AML-193 (cell line): ENCODE results near the gene KRT28.
"Not testable (repeated sequence)": the region's sequence is repeated elsewhere in the genome, so short reads cannot be mapped to it uniquely, and the experiment has no call there.

Experiments
- DNase-seq, 2 experiments: peaks; one replicate each; lab custom pipeline; 2025; lab: John Stamatoyannopoulos, UW

The KRT28 gene

DNA sequence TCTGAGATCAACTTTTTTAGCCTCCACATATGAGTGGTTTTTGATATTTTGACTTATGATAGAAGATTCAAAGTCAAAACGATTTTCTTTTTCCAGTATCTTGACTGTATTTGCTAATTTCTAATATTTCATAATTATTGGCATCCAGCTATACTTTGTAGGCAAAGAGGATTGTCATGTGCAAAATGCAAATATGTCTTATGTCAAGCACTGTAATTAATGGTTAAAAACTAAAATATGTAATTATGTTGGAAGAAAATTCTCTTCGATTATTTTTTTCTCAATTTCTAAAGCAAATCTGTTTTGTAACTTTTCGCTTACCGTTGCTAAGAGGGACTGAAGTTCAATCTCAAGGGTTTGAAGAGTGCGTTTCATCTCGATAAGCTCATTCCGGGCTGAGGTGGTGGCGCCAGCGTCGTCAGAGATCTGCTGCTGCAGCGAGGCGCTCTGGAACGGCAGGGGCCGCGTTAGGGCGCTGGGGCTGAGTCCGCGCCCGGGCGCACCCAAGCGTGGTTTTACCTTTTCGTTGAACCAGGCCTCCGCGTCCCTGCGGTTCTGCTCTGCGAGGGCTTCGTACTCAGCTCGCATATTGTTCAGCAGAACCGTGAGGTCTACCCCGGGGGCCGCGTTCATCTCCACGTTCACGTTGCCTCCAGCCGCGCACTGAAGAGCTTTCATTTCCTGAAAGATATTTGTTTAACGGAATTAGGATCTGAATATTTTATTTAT is 20.4 kb downstream of the KRT28 start:
- DNase-seq, result no peak

DNA sequence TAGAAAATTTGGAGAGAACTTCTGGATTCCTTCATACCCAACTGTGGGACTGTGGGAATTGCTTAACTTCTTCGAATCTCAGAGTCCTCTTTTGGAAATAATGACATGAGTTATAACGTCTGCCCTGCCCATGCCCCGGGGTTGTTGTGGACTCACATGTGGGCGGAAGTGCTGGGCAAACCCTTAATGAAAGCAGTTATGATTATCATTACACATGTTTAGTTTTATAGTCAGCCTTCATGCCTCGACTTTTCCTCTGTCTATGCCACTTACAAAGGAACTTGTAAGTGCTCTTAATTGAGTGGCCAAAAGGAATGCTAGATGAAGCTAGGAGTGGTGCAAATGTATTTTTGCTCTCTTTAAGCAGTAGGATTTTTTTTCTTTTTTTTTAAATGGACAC is 21.3 kb downstream of the KRT28 start:
- no peak for DNase-seq

DNA sequence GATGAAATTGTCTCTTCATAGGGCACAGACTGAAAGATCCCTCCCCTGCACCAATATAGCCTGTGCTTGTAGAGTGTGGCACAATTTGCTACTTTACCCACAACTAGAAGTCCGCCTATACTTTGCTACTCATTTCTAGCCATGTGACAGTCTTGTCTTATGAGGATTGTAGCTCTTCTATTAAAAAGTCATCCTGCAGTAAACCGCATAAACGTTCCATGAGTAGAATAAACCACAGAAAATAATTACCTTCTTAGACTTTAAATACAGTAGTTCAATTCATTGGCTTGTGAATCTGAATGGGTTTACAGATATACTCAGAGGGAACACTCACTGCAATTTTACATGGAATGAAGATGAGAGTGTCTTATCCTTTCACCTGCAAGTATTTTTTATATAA is 21.8 kb downstream of the KRT28 start:
- no peak for DNase-seq

DNA sequence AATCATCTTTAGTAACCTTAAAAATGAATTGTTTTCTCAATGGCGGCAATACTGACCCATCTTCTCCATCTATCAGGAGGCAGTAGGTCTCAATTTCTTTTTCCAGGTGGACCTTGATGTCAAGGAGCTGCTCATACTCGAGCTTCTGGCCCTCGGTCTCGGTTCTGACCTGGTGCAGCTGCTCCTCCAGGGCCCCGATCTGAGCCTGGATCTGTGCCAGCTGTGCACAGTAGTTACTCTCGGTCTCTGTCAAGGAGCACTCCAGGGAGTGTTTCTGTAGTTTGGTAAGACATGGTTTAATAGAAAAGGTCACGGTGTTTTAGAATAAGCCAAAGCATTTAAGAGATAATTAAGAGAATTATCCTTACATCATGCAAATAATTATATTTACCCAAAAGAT is 22.3 kb downstream of the KRT28 start:
- DNase-seq, result no peak

DNA sequence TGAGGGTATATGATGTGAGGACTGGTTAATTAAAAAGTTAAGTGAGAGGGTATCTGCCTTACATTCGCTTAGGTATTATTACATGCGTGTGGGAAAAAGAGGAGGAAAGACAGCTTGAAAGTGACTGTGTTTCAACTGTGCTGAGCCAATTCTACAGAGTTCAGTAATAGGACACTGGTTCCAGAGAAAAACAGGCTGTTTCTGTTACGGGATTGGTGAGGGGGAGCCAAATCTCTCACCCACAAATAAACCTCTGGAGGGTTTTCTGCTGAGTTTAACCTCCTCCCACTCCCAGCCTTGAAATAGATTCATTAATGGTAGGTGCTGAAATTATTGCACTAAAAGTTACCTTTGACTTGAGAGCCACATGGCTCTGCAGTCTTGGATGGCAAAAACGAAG is 23.8 kb downstream of the KRT28 start:
- no peak for DNase-seq

DNA sequence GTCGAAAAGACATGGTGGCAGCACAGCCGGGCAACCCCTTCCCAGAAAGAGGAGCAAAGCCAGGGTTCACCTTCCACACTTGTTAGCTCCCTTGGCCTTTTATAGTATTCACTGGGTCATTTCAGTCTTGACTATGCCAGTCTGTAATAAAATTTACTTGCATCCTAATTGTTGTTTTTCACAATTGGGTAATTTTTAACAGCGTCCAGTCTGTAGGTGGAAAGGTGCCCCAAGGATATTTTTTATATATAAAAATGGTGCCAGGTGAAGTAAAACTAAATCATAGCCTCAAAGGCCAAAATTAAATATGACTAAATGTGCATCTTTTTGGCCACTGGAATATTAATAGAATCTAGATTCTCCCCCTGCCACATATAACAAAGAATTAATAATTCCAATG is 27.7 kb downstream of the KRT28 start, which contains the start of gene KRT26:
KRT26 (minus strand) TSS at position 101 of the 400 bp plus-strand sequence; CDS start at position 13, 88 bp downstream.
- no peak for DNase-seq

DNA sequence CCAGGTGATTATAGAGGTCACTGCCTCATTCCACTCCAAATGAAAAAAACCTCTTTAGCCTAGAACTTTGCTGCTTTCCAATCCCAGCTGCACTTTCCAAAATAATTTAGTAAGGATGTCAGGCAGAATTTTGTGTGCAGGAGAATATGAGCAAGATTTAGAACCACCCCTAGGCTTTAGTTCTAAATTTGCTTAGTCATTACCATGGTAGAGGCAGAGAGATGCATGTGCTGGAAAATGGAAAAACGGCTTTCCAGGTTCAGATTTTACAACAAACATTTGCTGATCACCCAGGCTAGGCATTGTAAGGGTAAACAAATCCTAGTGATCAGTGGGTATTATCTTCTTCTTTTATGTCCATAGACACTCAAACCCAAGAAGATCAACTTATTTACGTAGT is 34.1 kb downstream of the KRT28 start:
- no peak for DNase-seq

DNA sequence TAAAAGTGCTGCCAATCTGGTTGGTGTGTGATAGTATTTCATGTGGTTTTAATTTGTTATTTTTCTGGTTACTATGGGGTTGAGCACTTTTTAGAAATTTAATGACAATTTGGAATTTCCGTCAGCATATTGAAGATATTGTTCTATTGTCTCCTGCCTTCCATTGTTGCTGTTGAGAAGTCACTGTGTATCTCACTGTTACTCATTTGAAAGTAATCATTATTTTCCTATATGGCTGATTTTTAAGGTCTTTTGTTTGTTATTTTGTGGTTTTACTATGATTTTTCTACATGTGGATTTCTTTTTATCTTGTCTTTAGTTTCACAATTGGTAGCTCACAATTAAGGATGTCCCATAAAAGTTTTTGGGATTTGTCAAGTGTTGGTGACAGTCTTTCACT is 36.0 kb downstream of the KRT28 start:
- no peak for DNase-seq

DNA sequence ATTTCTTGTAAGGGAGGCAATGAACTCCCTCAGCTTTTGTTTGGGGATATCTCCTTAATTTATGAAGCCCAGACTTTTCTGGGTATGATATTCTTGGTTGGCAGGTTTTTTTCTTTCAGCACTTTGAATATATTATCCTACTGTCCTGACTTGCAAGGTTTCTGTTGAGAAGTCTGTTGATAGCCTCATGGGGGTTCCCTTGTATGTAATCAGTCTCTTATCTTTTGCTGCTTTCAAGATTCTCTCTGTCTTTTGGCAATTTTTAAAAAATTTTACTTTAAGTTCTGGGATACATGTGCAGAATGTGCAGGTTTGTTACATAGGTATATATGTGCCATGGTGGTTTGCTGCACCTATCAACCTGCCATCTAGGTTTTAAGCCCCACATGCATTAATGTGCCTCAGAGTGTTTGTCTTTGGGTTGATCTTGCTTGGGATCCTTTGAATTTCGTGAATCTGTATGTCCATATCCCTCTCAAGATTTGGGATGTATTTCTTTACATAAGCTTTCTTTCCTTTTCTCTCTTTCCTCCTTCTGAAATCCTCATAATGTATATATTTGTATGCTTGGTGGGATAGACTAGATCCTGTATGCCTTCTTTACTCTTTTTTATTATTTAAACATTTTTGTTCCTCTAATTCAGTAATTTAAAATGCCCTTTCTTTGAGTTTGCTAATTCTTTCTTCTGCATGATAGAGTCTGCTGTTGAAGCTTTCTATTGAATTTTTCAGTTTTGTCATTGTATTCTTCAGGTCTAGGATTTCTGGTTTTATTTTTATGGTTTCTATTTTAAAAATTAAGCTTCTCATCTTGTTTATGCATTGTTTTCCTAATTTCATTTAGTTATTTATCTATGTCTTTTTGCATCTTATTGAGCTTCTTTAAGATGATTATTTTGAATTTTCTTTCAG is 39.4 kb downstream of the KRT28 start:
- no peak for DNase-seq

DNA sequence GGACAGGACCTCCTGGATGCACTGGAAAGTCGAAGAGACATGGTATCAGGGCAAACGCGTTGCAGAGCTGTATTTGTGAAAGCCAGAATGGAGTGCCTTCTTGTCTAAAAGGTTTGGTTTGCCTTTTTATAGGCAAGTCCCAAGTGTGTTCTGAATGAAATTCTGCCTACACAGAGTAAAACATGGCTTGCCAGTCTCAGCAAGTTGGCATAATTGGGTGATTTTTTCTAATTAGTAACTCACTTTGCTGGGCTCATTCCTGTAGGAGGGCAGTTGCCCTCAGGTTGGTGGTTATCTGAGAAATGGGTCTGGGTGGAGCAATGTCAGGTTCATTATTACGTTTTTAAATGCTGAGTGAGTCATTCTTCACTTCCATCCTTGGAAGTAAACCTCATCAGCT is 44.5 kb downstream of the KRT28 start, which contains the start of gene KRT25:
KRT25 (minus strand) TSS at position 101 of the 400 bp plus-strand sequence; CDS start at position 41, 60 bp downstream.
- DNase-seq, result no peak

DNA sequence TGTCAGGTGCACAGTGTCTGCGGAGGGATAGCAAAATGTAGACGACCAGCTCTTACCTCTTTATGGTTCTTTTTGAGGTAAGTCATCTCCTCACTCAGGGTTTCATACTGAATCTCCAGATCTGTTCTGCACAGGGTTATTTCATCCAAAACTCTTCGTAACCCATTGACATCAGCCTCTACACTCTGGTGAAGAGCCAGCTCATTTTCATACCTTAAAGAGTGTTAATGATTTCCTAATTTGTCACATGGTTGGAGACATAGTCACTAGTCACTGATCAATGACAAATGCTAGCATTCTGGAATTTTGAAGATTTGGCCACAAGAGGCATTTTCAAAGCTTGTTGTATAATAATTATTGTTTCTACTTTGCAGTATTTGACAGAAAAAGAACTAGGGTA is 46.0 kb downstream of the KRT28 start:
- DNase-seq, result no peak

DNA sequence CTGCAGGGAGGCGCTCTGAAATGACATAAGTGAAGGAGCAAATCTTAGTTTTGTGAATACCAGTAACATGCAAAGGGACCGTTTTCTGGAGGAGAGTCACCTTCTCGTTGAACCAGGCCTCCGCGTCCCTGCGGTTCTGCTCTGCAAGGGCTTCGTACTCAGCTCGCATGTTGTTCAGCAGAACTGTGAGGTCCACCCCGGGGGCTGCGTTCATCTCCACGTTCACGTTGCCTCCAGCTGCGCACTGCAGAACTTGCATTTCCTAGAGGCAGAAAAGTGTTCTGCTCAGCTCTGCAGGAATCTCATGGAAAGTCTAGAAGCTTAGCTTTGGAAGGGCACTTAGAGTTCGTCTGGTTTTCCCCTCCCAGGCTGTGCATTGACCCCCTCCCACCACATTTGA is 48.7 kb downstream of the KRT28 start:
- no peak for DNase-seq

DNA sequence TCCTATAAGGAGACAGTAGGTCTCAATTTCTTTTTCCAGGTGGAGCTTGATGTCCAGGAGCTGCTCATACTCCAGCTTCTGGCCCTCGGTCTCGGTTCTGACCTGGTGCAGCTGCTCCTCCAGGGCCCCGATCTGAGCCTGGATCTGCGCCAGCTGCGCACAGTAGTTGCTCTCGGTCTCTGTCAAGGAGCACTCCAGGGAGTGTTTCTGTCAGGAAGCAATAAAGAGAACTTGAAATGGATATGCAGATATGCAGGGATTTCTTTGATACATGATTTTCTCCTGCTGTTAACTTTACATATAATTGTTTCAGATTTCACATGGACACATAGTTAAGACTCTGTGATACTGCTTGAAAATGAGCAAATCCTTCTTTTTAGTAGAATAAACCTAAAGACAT is 49.4 kb downstream of the KRT28 start:
- no peak for DNase-seq

DNA sequence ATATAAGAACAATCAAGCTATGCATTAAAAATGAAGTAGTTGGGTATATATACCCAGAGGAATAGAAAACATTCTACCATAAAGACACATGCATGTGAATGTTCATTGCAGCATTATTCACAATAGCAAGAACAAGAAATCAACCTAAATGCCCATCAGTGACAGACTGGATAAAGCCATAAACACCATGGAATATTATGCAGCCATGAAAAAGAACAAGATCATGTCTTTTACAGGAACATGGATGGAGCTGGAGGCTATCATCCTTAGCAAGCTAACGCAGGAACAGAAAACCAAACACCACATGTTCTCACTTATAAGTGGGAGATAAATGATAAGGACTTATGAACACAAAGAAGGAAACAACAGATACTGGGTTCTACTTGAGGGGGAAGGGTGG is 51.1 kb downstream of the KRT28 start:
- DNase-seq, result not testable (repeated sequence)
